Measurements from ENCODE around the gene CCDC198.

The CCDC198 gene, protein sequence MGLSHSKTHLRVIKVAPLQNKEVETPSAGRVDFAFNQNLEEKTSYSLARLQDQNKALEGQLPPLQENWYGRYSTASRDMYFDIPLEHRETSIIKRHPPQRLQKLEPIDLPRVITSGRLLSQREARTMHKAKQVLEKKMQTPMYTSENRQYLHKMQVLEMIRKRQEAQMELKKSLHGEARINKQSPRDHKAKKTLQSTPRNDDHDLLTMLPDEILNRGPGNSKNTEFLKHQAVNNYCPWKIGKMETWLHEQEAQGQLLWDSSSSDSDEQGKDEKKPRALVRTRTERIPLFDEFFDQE

DNA sequence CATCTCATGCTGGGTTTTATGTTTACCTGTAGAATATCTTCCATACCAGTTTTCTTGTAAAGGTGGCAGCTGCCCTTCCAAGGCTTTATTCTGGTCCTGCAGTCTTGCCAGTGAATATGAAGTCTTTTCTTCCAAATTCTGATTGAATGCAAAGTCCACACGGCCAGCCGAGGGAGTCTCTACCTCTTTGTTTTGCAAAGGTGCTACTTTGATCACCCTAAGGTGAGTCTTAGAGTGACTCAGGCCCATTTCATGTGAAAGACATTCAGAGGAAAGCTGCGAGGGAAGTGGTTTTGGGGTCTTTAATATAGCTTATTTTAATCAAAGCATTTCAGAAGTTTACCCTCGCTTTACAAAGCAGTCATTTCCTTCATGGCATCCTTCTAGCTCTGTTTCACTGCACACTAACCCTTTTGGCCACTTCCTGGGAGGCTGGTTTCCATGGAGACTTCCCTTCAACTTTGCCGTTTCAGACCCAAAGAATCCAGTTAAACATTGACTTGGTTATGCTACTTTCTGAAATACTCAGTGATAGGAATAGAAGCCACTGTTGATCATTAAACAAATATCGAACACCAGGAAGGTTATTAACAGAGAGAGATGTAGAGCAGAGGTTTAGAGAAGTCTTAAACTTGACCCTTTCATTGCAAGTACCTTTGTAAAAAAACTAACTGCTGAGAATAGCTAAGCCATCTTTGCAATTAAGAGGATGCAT, at the start of gene CCDC198:
TSS of gene CCDC198 (minus strand) at position 391 of the 715 bp plus-strand sequence. CDS start at position 249, 142 bp downstream.
- no peak for DNase-seq

DNA sequence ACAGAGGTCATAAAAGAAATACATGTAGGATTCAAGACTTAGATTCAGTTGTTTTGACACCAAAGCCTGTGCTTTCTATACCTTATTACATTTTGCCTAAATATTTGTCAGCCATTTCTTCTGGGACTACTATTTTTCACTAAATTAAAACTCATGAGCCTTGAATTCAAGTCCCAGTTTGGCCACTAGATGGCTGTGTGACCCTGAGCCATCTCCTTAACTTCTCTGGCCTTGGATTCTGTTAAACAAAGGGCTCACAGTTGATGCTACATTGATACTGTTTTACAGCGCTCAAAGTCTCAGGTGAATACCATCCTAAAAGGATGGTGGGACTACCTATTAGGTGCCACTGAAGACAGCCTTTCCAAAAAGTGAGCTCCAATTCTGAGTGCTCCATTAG, 39.6 kb upstream of the CCDC198 start:
- DNase-seq, result no peak

- DNase-seq, result no peak
These were observed 36.9 kb upstream of the CCDC198 start for GRCh38 chr14:57530571-57530970.

GRCh38 chr14:57526942-57527341, 33.3 kb upstream of the CCDC198 start:
- DNase-seq, result no peak

GRCh38 chr14:57519043-57519442, 25.4 kb upstream of the CCDC198 start:
- DNase-seq, result no peak

DNA sequence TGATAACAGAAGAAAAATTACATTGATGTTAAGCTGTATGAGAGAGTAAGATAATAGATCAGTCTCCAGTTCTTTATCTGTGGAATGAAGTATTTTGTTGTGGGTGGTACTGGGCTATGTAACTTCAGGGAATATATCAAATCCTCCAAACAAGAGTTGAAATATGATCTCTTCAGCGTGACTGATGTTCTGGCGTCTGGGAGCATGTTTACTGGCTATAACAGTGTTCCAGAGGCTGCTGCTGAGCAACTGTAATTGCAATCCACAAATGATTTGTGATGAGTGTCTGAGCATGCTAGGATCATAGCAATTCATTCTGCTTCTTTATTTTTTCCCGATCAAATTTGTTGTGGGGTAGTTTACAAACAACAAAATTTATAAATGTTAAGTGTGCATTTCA, 18.6 kb upstream of the CCDC198 start:
- no peak for DNase-seq

DNA sequence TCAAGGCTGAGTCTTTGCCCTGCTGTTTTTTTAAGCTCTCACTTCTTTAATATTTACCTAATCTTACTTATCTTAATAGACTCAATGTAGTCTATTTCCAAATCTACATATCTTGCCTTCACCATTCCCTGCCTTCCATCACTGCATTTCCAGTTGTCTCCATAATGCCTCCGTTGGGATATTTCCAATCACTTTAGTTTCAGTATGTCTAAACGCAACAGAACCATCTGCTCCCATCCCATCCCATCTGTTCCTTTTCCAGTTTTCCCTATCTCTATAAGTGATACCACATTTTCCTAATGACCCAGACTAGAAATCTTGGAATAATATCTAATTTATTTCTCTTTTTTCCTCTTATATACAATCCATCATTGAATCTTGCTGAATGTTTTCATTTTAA, 15.1 kb upstream of the CCDC198 start:
- no peak for DNase-seq

DNA sequence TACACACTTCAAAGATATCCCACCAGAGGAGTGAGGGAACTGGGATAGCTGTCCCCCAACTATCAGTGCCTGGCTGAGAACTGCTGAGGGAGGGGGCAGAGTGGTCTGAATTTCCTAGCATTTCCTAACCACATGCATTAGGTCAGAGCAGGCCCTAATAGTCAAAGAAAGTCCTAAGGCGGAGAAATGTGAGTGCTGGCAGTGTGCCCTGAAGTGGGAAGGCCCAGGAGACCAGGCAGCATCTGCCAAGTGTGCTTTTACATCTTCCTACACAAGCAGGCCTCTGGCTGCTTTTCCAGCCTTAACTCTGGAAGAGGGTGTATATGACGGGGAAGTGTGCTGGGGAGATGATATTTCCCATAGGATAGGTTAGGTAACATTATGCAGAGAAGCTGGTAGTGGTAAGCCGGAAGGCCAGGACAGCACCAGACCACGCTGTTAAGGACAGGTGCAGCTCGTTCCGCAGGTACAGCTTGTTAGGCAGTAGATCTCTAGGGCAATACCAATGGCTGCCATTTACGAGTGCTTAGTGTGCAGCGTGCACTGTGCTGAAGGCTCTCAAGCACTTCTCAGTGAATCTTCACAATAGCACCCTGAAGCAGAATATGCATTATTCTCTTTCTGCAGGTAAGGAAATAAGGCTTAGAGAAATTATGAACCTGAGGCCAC, 9.1 kb upstream of the CCDC198 start:
- DNase-seq, result no peak

- no peak for DNase-seq
These were observed 7.4 kb upstream of the CCDC198 start for GRCh38 chr14:57501039-57501557.

DNA sequence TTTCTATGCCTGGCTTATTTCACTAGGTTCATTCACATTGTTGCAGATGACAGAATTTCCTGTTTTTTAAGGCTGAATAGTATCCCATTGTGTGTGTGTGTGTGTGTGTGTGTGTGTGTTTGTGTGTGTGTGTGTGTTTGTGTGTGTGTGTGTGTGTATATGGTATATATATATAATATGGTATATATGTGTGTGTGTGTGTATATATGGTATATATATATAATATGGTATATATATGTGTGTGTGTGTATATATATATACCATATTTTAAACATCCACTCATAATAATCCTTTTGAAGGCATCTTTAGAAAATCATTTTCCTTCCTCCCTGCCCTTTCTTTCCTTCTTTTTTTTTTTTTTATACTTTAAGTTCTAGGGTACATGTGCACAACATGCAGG, 5.0 kb upstream of the CCDC198 start:
- DNase-seq, result no peak

DNA sequence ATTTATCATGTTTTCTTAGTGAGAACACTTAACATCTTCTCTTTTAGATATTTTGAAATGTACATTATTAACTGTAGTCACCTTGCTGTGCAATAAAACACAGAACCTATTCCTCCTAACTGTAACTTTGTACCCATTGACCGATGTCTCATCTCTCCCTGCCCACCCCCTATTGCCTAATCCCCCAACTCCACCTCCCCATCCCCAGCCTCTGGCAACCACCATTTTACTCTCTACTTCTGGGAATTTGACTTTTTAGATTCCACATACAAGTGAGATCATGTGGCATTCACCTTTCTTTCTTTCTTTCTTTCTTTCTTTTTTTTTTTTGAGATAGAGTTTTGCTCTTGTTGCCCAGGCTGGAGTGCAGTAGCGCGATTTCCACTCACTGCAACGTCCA, 4.4 kb upstream of the CCDC198 start:
- DNase-seq, result no peak

GRCh38 chr14:57495416-57495815, 1.8 kb upstream of the CCDC198 start:
- no peak for DNase-seq

DNA sequence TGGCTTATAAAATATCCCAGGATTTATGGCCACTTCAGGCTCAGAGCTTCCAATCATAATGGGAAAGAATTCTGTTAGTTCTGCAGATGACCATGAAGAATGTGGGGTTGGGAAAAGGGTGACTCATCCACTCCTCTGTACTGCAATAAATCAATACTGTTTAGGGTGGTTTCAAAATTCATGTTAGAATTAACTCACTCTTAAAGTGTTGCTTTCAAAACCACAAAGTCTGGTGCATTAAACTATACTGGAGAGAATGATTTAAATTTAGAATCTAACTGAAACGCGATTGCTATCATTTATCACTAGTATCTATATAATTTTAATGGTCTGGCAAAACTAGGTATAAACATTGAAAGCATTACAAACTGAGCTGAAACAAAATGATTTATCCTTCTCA, 798 bp downstream of the CCDC198 start:
- DNase-seq, result peak; percentile 24

DNA sequence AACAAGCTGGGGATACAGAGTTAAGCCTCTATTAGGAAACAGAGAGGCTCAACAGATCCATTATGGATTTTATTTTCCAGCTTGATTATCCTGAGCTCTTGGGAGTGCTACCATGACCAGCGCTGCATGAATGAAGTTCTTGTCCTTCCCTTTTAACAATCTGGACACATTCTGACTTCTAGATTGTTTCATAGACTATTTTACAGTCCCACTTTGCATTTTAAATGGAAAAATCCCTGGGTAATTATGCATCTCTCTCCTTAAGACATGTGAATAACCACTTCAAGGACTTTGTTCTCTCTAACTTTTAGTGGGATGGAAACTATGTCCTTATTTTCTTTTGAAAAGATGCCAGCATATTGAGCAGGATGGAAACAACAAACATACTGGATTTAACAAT, 2.0 kb downstream of the CCDC198 start:
- DNase-seq, result no peak

- DNase-seq, result no peak
These were observed 5.9 kb downstream of the CCDC198 start for GRCh38 chr14:57487771-57488170.

DNA sequence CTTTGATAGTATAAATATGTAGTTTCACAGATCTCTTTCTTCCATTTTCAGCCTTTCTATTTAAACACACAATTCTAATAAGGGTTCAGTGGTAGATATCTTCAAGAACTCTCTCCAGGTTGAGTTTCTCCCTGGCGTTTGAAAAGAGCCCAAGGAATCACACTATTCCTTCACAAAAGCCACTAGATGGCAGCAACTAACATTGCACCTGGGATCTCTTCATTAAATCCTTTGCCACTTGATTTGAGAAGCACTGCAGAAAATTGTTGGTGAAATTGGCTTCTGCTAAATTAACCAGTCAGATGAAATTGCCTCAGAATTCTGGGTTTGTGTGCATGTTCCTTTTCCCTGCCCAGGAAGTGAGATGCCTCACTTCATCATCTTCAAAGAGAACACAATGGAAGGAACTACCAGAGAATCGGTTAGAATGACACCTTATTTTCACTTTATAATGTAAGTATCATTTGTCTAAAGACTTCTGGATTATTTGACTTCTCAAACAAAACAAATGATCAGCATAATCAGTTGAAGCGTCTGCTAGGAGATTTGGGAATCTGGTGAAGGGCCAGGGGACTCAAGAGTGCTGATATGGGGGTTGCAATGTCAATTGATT, 6.8 kb downstream of the CCDC198 start:
- DNase-seq, result peak; percentile 28

- DNase-seq, result no peak
These were observed 8.0 kb downstream of the CCDC198 start for GRCh38 chr14:57485635-57486034.

DNA sequence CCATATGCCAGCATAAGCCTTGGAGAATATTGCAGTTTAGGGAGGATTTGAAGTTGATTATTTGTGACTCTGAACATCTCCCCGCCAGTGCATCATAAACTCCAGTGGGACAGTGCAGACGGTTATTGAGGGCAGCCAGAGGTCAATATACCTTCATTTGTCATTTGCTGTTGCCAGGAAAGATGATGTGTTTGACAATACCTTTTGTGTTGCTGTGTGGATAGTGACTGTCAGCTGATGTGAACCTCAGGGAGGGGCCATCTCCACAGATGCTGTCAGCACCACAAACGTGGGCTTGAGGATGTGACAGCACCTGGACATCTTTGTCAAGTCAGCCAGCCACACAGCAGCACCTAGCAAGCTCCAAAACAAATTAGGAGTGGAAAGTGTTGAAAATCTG, 11.5 kb downstream of the CCDC198 start:
- no peak for DNase-seq

DNA sequence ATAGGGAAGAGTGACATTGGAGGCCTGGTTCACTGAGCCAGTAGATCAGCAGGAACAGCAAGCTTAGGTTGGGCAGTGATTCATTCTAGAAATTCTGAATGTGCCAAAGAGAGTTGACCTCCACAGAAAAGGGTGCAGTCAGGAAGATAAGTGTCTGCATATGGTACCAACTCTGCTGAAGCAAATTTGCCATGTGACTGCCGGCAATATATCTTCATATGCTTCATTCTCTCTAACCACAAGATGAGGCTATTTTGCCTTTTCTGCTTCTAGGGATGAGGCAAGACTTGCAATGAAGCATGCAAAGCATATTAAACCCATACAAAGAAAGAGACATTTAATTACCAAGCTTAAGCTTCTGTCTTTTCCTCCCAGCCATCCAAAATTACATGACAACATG, 13.6 kb downstream of the CCDC198 start:
- no peak for DNase-seq

- DNase-seq, result no peak
These were observed 14.5 kb downstream of the CCDC198 start for GRCh38 chr14:57479197-57479596.

GRCh38 chr14:57478050-57478449, 15.6 kb downstream of the CCDC198 start:
- DNase-seq, result no peak

GRCh38 chr14:57470909-57471308, 22.7 kb downstream of the CCDC198 start:
- DNase-seq, result no peak

DNA sequence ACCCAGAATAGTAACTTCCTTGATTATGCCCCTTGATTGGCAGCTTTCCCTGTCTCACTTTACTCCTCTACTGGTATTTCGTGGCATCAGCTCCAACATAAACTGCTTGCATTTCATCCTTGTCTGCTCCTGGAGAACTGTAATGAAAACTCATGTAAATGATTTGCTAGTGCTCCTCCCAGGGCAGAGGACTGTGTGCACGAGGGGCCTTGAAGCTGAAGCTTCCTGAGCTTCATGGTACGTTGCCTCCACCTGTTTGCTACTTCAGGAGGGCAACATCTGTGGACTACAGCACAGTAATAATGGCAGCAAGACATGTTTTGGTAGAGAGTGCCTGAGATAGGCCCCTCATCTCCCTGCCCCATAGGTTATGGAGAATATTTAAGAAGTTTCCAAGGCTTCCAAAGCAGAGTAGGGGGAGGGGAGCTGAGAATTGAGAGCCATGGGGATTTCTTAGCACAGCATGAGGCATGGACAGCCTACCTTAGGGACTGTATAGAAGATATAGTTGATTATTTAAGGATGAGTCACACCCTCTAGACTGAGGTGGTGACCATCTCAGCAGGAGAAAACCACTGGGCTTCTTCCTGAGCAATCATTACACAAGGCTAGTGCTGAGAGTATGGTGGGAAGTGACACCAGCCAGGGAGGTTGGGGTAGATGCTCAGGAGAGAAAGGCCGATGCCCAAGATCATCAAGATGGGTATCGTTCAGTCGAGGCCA, 29.5 kb downstream of the CCDC198 start:
- DNase-seq, result no peak
